Gastrocnemius medialis (tissue), 4 donors: ENCODE results near the gene ARL14EP.

Experiments used
- CTCF ChIP-seq, 5 experiments: fragments of 450-650 bp in 3 of 5; fragments of 200-600 bp in 2 of 5; sonication (generic) in 2 of 5; IDR thresholded peaks in 4 of 5; conservative IDR thresholded peaks in 1 of 5; 1 replicate in 4 of 5; 2 replicates in 1 of 5; pipeline ENCODE4 v1.5.1; 2016 to 2019; ENCODE audit warnings: antibody characterized with exemption in 5 of 5, mild to moderate bottlenecking in 3 of 5, moderate library complexity in 3 of 5
- POLR2A ChIP-seq, 2 donors: fragments of 450-650 bp; IDR thresholded peaks; one replicate each; pipeline ENCODE4 v1.6.1; 2017; ENCODE audit warnings: antibody characterized with exemption in 2 of 2, mild to moderate bottlenecking in 2 of 2, moderate library complexity in 2 of 2

- TF ChIP-seq CTCF (IDR thresholded peaks at IDR 0.05 in 4 of 5, conservative IDR thresholded peaks at IDR 0.05 in 1 of 5), result no peak
- TF ChIP-seq POLR2A (IDR thresholded peaks at IDR 0.05), result no peak
Measured at GRCh38 chr11:30348035-30348434, 25.1 kb downstream of the ARL14EP start.
